Liver (tissue), 9 donors: Measurements from ENCODE around the gene NTMT2. TPM values are rescaled to one million over a fixed set of nuclear protein-coding genes. Genes with fewer than 3 reads are reported as not detected.

Source experiments
- DNase-seq: peaks from one replicate; pipeline ENCODE4 v3.0.0-alpha.2; 2017; ENCODE audit warnings: low spot score
- H3K27ac ChIP-seq, 2 donors: one replicate each; pipeline ENCODE4 v1.7.0; 2013; ENCODE audit warnings: inconsistent platforms in 2 of 2, low read length in 2 of 2, control low read depth in 1 of 2, low read depth in 1 of 2, mild to moderate bottlenecking in 1 of 2
- H3K27me3 ChIP-seq, 4 donors: one replicate each; pipeline versions ENCODE4 v1.6.1 to v1.7.0; 2013; ENCODE audit warnings: low read length in 3 of 4, inconsistent platforms in 1 of 4, mild to moderate bottlenecking in 1 of 4, moderate library complexity in 1 of 4; ENCODE audit not compliant: control insufficient read depth in 4 of 4, insufficient read depth in 4 of 4
- H3K36me3 ChIP-seq, 4 donors: one replicate each; pipeline versions ENCODE4 v1.6.1 to v1.7.0; 2013; ENCODE audit warnings: low read length in 3 of 4, mild to moderate bottlenecking in 3 of 4, low read depth in 1 of 4, moderate library complexity in 1 of 4; ENCODE audit not compliant: control insufficient read depth in 4 of 4, insufficient read depth in 3 of 4
- H3K4me1 ChIP-seq, 4 donors: one replicate each; pipeline versions ENCODE4 v1.6.1 to v1.7.0; 2013; ENCODE audit warnings: low read length in 3 of 4, mild to moderate bottlenecking in 3 of 4, moderate library complexity in 1 of 4; ENCODE audit not compliant: control insufficient read depth in 4 of 4, insufficient read depth in 4 of 4
- H3K4me3 ChIP-seq, 3 donors: one replicate each; pipeline versions ENCODE4 v1.6.1 to v1.7.0; 2013; ENCODE audit warnings: low read length in 3 of 3, control low read depth in 1 of 3, low read depth in 1 of 3, mild to moderate bottlenecking in 1 of 3
- H3K9ac ChIP-seq, 2 donors: one replicate each; pipeline ENCODE4 v1.7.0; 2013; ENCODE audit warnings: low read length in 2 of 2, mild to moderate bottlenecking in 2 of 2, moderate library complexity in 2 of 2, control low read depth in 1 of 2, low read depth in 1 of 2
- H3K9me3 ChIP-seq, 4 donors: one replicate each; pipeline versions ENCODE4 v1.6.1 to v1.7.0; 2013; ENCODE audit warnings: low read length in 3 of 4; ENCODE audit not compliant: control insufficient read depth in 4 of 4
- CTCF ChIP-seq: fragments of 150-350 bp; IDR thresholded peaks from 2 replicates; pipeline ENCODE4 v1.5.1; 2017; ENCODE audit warnings: improper control_type of control experiment, low read depth, low read length; ENCODE audit not compliant: missing input control
- GABPA ChIP-seq, 2 donors: IDR thresholded peaks in 1 of 2; conservative IDR thresholded peaks in 1 of 2; 2 replicates each; pipeline ENCODE4 v1.6.1; 2016; ENCODE audit warnings: antibody characterized with exemption in 2 of 2, mild to moderate bottlenecking in 1 of 2, moderate library complexity in 1 of 2
- HNF4A ChIP-seq, 2 donors: conservative IDR thresholded peaks; 2 replicates each; pipeline ENCODE4 v1.6.1; 2016; ENCODE audit warnings: antibody characterized with exemption in 2 of 2, mild to moderate bottlenecking in 2 of 2
- HNF4G ChIP-seq: IDR thresholded peaks from 2 replicates; pipeline ENCODE4 v1.6.1; 2016; ENCODE audit warnings: antibody characterized with exemption
- JUND ChIP-seq, 2 donors: IDR thresholded peaks; 2 replicates each; pipeline ENCODE4 v1.6.1; 2016; ENCODE audit warnings: antibody characterized with exemption in 2 of 2
- NR2F2 ChIP-seq: IDR thresholded peaks from 2 replicates; pipeline ENCODE4 v1.6.1; 2016; ENCODE audit warnings: antibody characterized with exemption
- RAD21 ChIP-seq, 2 donors: IDR thresholded peaks; 2 replicates each; pipeline ENCODE4 v1.6.1; 2016; ENCODE audit warnings: antibody characterized with exemption in 2 of 2, mild to moderate bottlenecking in 2 of 2
- REST ChIP-seq: IDR thresholded peaks from 2 replicates; pipeline ENCODE4 v1.6.1; 2016; ENCODE audit warnings: antibody characterized with exemption, mild to moderate bottlenecking
- RXRA ChIP-seq, 2 donors: IDR thresholded peaks; 2 replicates each; pipeline ENCODE4 v1.6.1; 2017 to 2018; ENCODE audit warnings: antibody characterized with exemption in 2 of 2, mild to moderate bottlenecking in 1 of 2
- TAF1 ChIP-seq: conservative IDR thresholded peaks from 2 replicates; pipeline ENCODE4 v1.6.1; 2016; ENCODE audit warnings: antibody characterized with exemption, mild to moderate bottlenecking
- ZBTB33 ChIP-seq: IDR thresholded peaks from 2 replicates; pipeline ENCODE4 v1.6.1; 2016; ENCODE audit warnings: antibody characterized with exemption
- WGBS: extraction: QIAGEN DNeasy Blood & Tissue Kit; methylation state at CpG from one replicate; pipeline ENCODE4 v1.1.7; 2013; 5-methylcytosine and 5-hydroxymethylcytosine counted together
- polyA plus RNA-seq, 2 donors: library from polyadenylated mRNA; stranded (reverse) in 1 of 2; unstranded in 1 of 2; fragments of 200-250 nt in 1 of 2; fragments of >200 nt in 1 of 2; fragmentation: Nextera tagmentation in 1 of 2; extraction: Ambion mirVana in 1 of 2; gene quantifications; one replicate each; pipeline versions ENCODE4 v1.2.1 to v1.2.3, GENCODE V29; 2013 to 2015
- total RNA-seq, 2 donors: library from RNA; depleted of rRNA; stranded (reverse); fragments of >200 nt; gene quantifications; one replicate each; pipeline ENCODE4 v1.2.3, GENCODE V29; 2014
- donor health status: healthy.
- donor health status: healthy.
- donor health status: healthy.
- donor health status: healthy.
- donor health status: healthy.

The NTMT2 gene
- total and polyA plus RNA-seq, 4 donors: not detected

DNA sequence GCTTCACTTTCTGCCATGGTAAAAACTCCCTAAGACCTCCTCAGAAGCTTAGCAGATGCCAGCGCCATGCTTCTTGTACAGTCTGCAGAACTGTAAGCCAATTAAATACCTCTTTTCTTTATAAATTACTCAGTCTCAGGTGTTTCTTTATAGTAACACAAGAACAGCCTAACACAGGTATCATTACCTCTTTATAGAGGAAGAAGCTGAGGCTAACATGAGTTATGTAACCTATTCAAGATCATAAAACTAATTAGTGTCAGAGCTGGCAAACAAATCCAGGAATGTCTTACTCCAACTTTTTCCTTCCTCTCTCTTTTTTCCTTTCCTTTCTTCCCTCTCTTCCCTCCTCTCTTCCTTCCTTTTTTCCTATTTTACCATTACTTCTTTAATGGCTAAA is 9.3 kb downstream of the NTMT2 start:
- 80% methylated on average over 1 of the region's 1 CpG for WGBS
- H3K4me3 ChIP-seq: no peak overlapping the region

GRCh38 chr1:170156594-170156993 is 10.8 kb downstream of the NTMT2 start:
- no peak overlapping the region for H3K27ac ChIP-seq
- WGBS: 75% methylated on average over 2 of the region's 2 CpGs

More for the DNA sequence above, 9.3 kb downstream of the NTMT2 start:
- no peaks in the 10 kb centered on the region for H3K36me3 ChIP-seq
- TF ChIP-seq REST: no peak
- no peak for TF ChIP-seq CTCF
- no peak for TF ChIP-seq RAD21 (IDR thresholded peaks at IDR 0.05)
- H3K9ac ChIP-seq: no peak overlapping the region
- no peaks in the 10 kb centered on the region for H3K4me1 ChIP-seq
- DNase-seq: no peak
- no peaks in the 10 kb centered on the region for H3K27me3 ChIP-seq
- H3K27ac ChIP-seq: no peak overlapping the region
- peaks cover 0 to 9% (median 3%) of the 10 kb centered on the region in 4 donors for H3K9me3 ChIP-seq

More at GRCh38 chr1:170156594-170156993, 10.8 kb downstream of the NTMT2 start:
- TF ChIP-seq RAD21 (IDR thresholded peaks at IDR 0.05) (no peak), HNF4A (conservative IDR thresholded peaks at IDR 0.05) (no peak), ZBTB33 (no peak), RXRA (IDR thresholded peaks at IDR 0.05) (no peak), TAF1 (no peak), NR2F2 (no peak), REST (no peak), GABPA (IDR thresholded peaks at IDR 0.05 in 1 of 2, conservative IDR thresholded peaks at IDR 0.05 in 1 of 2) (no peak), JUND (IDR thresholded peaks at IDR 0.05) (no peak), HNF4G (no peak)
- no peak for DNase-seq
- Histone ChIP-seq H3K4me1 (no peaks in the 10 kb centered on the region), H3K9ac (no peak overlapping the region), H3K36me3 (no peaks in the 10 kb centered on the region), H3K4me3 (no peak overlapping the region), H3K27me3 (no peaks in the 10 kb centered on the region), H3K9me3 (peaks cover 0 to 9% (median 3%) of the 10 kb centered on the region in 4 donors)
